Keratinocyte (primary cell): ENCODE data around the gene SACM1L. TPM values are rescaled to one million over a fixed set of nuclear protein-coding genes. Genes with fewer than 3 reads are reported as not detected.

Experiments
- DNase-seq: peaks from one replicate; pipeline ENCODE4 v3.0.0-alpha.2; 2011; ENCODE audit warnings: low read depth, missing footprints, low spot score
- FAIRE-seq: peaks from 2 replicates; lab custom pipeline; 2011; peaks lifted over from hg19 to GRCh38; lab: Jason Lieb, UNC
- H2AFZ ChIP-seq: 2 replicates; pipeline ENCODE4 v1.6.0; 2012; ENCODE audit warnings: low read length, control low read depth, inconsistent platforms; ENCODE audit not compliant: control insufficient read depth
- H3K27ac ChIP-seq: 2 replicates; pipeline ENCODE4 v1.5.1; 2011; ENCODE audit warnings: low read length; ENCODE audit not compliant: control insufficient read depth, insufficient read depth
- H3K27me3 ChIP-seq: 3 replicates; pipeline ENCODE4 v1.6.0; 2011; ENCODE audit warnings: low read length; ENCODE audit not compliant: control insufficient read depth, insufficient read depth; ENCODE audit errors: extremely low read depth
- H3K36me3 ChIP-seq, 2 experiments: 2 replicates in 1 of 2; 3 replicates in 1 of 2; pipeline ENCODE4 v1.5.1; 2011; ENCODE audit warnings: low read length in 2 of 2, mild to moderate bottlenecking in 1 of 2; ENCODE audit not compliant: control insufficient read depth in 2 of 2, insufficient read depth in 2 of 2; ENCODE audit errors: extremely low read depth in 1 of 2
- H3K4me1 ChIP-seq: 3 replicates; pipeline ENCODE4 v1.5.1; 2011; ENCODE audit warnings: low read length; ENCODE audit not compliant: control insufficient read depth, insufficient read depth; ENCODE audit errors: extremely low read depth
- H3K4me2 ChIP-seq: 3 replicates; pipeline ENCODE4 v1.6.0; 2011; ENCODE audit warnings: low read depth, low read length; ENCODE audit not compliant: control insufficient read depth, insufficient read depth; ENCODE audit errors: extremely low read depth
- H3K4me3 ChIP-seq, 3 experiments: fragments of 200-600 bp in 1 of 3; sonication (generic) in 1 of 3; 2 replicates in 2 of 3; 3 replicates in 1 of 3; pipeline ENCODE4 v1.5.1; 2011 to 2016; ENCODE audit warnings: low read length in 3 of 3, mild to moderate bottlenecking in 3 of 3, control low read depth in 2 of 3, inconsistent platforms in 1 of 3, low read depth in 1 of 3, mixed read lengths in 1 of 3, mixed run types in 1 of 3, moderate library complexity in 1 of 3; ENCODE audit not compliant: control insufficient read depth in 2 of 3, insufficient read depth in 2 of 3; ENCODE audit errors: extremely low read depth in 1 of 3
- H3K79me2 ChIP-seq: 2 replicates; pipeline ENCODE4 v1.6.0; 2012; ENCODE audit warnings: low read length; ENCODE audit not compliant: control insufficient read depth, insufficient read depth
- H3K9ac ChIP-seq: 3 replicates; pipeline ENCODE4 v1.6.0; 2011; ENCODE audit warnings: low read length; ENCODE audit not compliant: control insufficient read depth, insufficient read depth; ENCODE audit errors: extremely low read depth
- H3K9me1 ChIP-seq: 3 replicates; pipeline ENCODE4 v1.6.0; 2011; ENCODE audit warnings: low read length; ENCODE audit not compliant: control insufficient read depth, insufficient read depth; ENCODE audit errors: extremely low read depth
- H3K9me3 ChIP-seq: 2 replicates; pipeline ENCODE4 v1.5.1; 2012; ENCODE audit warnings: low read depth, low read length; ENCODE audit not compliant: control insufficient read depth
- H4K20me1 ChIP-seq: 3 replicates; pipeline ENCODE4 v1.6.0; 2011; ENCODE audit warnings: low read length; ENCODE audit not compliant: control insufficient read depth, insufficient read depth; ENCODE audit errors: extremely low read depth
- CTCF ChIP-seq, 3 experiments: IDR thresholded peaks in 1 of 3; conservative IDR thresholded peaks in 1 of 3; optimal IDR thresholded peaks in 1 of 3; 2 replicates in 2 of 3; 3 replicates in 1 of 3; pipeline versions ENCODE3 to v1.5.1; 2011; ENCODE audit warnings: low read length in 3 of 3, mild to moderate bottlenecking in 3 of 3, moderate library complexity in 2 of 3, control low read depth in 1 of 3, inconsistent platforms in 1 of 3; ENCODE audit not compliant: insufficient read depth in 2 of 3; ENCODE audit errors: extremely low read depth in 1 of 3
- EZH2 ChIP-seq: IDR thresholded peaks from one replicate; pipeline ENCODE4 v1.6.1; 2012; ENCODE audit warnings: inconsistent platforms, mild to moderate bottlenecking, low read length, moderate library complexity
- dilution Hi-C: fragments of 300-500 bp; cut with MboI; formaldehyde crosslinking; loops from one replicate; pipeline ENCODE4 v1.7.0; 2020; ENCODE audit warnings: low sequenced_read_pairs; ENCODE audit not compliant: extremely low pct_ligation_motif_present
- polyA plus RNA-seq, 5 experiments: library from polyadenylated mRNA; depleted of rRNA in 3 of 5; stranded (reverse) in 3 of 5; stranded (forward) in 1 of 5; unstranded in 1 of 5; fragments of >200 nt; gene quantifications; 1 replicate in 1 of 5; 2 replicates in 3 of 5; 3 replicates in 1 of 5; pipeline versions ENCODE4 v1.2.1 to v1.2.3, GENCODE V29; 2011 to 2012; ENCODE audit warnings: missing spikeins in 2 of 5, low read depth in 1 of 5, low replicate concordance in 1 of 5

The SACM1L gene
- polyA plus RNA-seq, 1 donor (not counting 4 experiments of a cell fraction or from before 2014, with no cell fraction given), result 44.3 TPM

- no peak overlapping the region for H3K4me3 ChIP-seq
- H2AFZ ChIP-seq, result no peak overlapping the region
- no peak overlapping the region for H3K9ac ChIP-seq
- dilution Hi-C loops, result no loop called here
- no peaks in the 10 kb centered on the region for H3K9me1 ChIP-seq
- no peaks in the 10 kb centered on the region for H3K4me1 ChIP-seq
- H3K9me3 ChIP-seq, result no peaks in the 10 kb centered on the region
- H3K36me3 ChIP-seq, result peaks cover 9 to 17% of the 10 kb centered on the region in 2 experiments
- H3K27ac ChIP-seq, result no peak overlapping the region
- no peaks in the 10 kb centered on the region for H4K20me1 ChIP-seq
- DNase-seq (no peak), FAIRE-seq (no peak)
- H3K27me3 ChIP-seq, result no peaks in the 10 kb centered on the region
- no peak overlapping the region for H3K4me2 ChIP-seq
- H3K79me2 ChIP-seq, result no peaks in the 10 kb centered on the region
- TF ChIP-seq CTCF (optimal IDR thresholded peaks at IDR 0.05 in 1 of 3, IDR thresholded peaks at IDR 0.05 in 1 of 3, conservative IDR thresholded peaks at IDR 0.05 in 1 of 3; ENCODE audit: extremely low read depth in 1 of 3, insufficient read depth in 2 of 3, low read length in 3 of 3), result no peak
Measured at GRCh38 chr3:45712434-45713110, 23.4 kb downstream of the SACM1L start.

- Histone ChIP-seq H3K9me3 (no peaks in the 10 kb centered on the region), H3K4me3 (no peak overlapping the region), H3K4me2 (no peak overlapping the region), H3K9ac (no peak overlapping the region), H3K79me2 (no peaks in the 10 kb centered on the region), H3K4me1 (no peaks in the 10 kb centered on the region), H4K20me1 (no peaks in the 10 kb centered on the region), H2AFZ (no peak overlapping the region), H3K9me1 (no peaks in the 10 kb centered on the region), H3K27ac (no peak overlapping the region), H3K27me3 (no peaks in the 10 kb centered on the region), H3K36me3 (peaks cover 7 to 13% of the 10 kb centered on the region in 2 experiments)
- TF ChIP-seq EZH2 (no peak), CTCF (optimal IDR thresholded peaks at IDR 0.05 in 1 of 3, IDR thresholded peaks at IDR 0.05 in 1 of 3, conservative IDR thresholded peaks at IDR 0.05 in 1 of 3; ENCODE audit: extremely low read depth in 1 of 3, insufficient read depth in 2 of 3, low read length in 3 of 3) (no peak)
- dilution Hi-C loops, result no loop called here
- no peak for DNase-seq
- FAIRE-seq, result no peak
Measured at GRCh38 chr3:45715945-45716344, 26.7 kb downstream of the SACM1L start.
